ENCODE measurements around the gene WNT1.

Gene WNT1

DNA sequence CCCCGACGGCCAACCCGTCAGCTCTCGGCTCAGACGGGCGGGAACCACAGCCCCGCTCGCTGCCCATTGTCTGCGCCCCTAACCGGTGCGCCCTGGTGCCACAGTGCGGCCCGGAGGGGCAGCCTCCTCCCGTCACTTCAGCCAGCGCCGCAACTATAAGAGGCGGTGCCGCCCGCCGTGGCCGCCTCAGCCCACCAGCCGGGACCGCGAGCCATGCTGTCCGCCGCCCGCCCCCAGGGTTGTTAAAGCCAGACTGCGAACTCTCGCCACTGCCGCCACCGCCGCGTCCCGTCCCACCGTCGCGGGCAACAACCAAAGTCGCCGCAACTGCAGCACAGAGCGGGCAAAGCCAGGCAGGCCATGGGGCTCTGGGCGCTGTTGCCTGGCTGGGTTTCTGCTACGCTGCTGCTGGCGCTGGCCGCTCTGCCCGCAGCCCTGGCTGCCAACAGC, at the start of gene WNT1:
Gene WNT1, plus strand, starts transcription at position 32 of the 450 bp plus-strand sequence. Its CDS starts 329 bp downstream, at position 361.
- DNase-seq = no peak

DNA sequence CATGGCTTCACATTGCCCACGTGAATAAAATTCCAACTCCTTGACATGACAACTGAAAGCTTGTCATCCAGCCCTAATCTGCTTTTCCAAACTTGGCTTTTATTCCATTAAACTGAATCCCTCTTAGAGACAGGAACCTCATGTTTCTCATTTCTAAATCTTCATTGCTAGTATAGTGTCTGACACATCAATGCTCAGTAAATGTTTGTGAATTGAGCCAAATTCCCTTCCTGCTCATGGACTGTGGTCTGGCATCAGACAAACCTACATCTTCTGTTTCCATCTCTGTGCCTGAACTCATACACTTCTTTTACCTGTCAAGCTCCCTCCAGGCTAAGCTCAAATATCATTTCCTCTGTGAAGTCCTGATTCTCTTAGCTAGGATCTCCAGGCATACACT, 48.6 kb upstream of the WNT1 start:
- DNase-seq = no peak

DNA sequence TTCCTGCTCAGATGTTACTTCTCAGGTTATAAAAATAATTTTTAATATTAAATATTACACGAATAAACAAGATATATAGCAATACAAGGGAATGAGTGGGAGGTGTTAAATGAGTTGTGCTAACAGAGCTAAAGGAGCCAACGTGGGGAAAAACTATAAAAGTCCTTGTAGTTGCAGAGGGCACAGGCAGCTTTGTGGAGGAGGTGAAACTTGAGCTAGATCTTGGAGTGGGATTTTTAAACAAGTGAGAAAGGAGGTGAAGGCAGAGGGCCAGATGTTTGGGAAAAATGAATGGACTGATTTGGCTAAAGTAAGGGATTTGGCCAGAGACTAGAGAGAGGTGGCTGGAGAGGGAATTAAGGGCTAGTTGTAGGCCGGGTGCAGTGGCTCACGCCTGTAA, 47.6 kb upstream of the WNT1 start:
- DNase-seq = no peak

DNA sequence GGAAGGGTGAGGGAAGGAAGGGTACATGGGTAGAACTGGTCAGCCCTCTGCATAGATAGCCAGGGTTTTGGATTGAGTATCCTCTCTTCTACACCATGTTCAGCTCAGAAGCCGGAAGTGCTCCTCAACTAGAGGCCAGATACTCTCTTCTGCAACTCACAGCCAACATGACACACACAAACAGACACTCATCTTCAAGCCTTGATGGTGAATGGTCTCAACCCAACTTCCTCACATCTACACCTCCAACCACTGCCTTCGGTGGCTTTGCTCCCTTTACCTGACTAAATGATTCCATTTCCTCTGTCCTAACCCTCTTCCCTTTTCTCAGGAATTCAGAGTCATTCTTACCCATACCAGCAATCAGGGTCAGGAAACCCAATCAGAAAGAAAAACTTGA, 45.2 kb upstream of the WNT1 start:
- DNase-seq = no peak

- DNase-seq = no peak
Observed at GRCh38 chr12:48933664-48934311, 44.3 kb upstream of the WNT1 start.

DNA sequence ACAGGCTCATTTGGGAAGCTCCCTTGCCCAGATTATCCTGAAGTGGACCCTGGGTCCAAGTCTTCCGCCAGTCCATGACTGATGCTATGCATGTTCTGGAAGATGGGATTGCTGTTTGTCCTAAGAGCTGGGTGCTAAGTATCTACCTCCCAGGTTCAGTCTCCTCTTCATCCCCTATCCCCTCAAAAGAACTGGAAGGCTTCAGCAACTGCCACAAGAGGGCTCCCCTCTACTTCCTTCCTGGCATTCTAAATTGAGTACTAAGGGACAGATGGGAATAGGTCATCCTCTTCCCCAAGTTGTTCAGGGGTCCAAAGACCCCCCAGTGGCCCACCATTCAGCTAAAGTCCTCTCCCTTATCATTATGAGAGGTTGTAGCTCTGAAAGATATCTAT, 43.8 kb upstream of the WNT1 start:
- DNase-seq = no peak

- DNase-seq = peak in 1 of 2 experiments; percentile 34
Observed at GRCh38 chr12:48936379-48936979, 41.6 kb upstream of the WNT1 start.

- no peak for DNase-seq
Observed at GRCh38 chr12:48937170-48937569, 41.0 kb upstream of the WNT1 start.

GRCh38 chr12:48938805-48939204, 39.3 kb upstream of the WNT1 start:
- no peak for DNase-seq

- DNase-seq = no peak
Observed at GRCh38 chr12:48940181-48940580, 37.9 kb upstream of the WNT1 start.

DNA sequence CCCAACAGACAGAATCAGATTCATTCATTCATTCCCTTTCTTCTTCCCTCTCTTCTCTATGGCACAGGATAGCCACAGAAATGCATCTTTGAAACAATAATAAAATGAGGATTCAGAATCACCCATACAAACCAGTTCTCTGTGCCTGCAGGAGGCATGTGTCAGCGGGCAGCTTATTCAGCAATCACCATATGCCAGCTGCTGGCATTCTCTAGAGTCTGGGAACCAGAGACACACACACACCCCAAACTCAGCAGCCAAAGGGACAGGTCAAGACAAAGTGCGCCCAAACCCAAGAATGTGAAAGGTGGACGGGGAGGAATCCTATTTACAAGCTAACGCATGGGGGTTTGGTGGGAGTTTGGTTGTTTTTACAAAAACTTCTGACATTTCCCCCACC, 34.9 kb upstream of the WNT1 start:
- DNase-seq = no peak

DNA sequence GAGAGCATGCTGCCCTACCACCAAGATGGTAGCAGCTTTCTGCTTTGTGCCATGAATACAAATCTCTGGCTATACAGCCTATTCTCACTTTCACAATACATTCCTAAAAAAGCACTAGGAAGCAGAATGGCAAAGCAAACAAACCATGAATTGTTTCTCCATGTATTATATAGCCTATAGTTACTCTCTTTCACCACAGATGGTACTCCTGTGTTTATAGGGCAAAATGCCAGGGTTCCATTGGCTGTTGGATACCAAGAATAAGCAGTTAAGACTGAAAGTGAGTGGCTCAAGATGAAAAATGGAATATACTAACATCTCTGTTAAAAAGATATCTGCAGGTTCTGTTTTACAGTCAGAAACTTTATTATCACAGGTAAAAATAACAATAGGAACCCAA, 31.9 kb upstream of the WNT1 start:
- peak in 1 of 2 experiments; percentile 36 for DNase-seq

- no peak for DNase-seq
Observed at GRCh38 chr12:48946943-48947342, 31.2 kb upstream of the WNT1 start.

DNA sequence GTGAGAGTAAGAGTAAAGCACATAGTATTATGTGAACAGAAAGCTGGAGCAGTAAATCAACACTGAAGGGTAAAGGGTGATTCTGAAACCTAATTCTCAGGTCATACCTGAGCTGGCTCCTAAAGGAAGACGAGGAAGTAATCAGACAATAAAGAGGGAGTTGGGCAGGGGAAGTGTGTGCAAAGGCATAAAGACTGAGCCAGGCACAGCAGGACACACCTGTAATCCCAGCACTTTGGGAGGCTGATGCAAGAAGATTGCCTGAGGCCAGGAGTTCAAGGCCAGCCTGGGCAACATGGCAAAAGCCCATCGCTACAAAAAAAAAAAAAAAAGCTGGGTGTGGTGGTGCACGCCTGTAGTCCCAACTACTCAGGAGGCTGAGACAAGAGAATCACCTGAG, 30.4 kb upstream of the WNT1 start:
- no peak for DNase-seq

GRCh38 chr12:48952691-48953090, 25.4 kb upstream of the WNT1 start:
- DNase-seq = no peak

DNA sequence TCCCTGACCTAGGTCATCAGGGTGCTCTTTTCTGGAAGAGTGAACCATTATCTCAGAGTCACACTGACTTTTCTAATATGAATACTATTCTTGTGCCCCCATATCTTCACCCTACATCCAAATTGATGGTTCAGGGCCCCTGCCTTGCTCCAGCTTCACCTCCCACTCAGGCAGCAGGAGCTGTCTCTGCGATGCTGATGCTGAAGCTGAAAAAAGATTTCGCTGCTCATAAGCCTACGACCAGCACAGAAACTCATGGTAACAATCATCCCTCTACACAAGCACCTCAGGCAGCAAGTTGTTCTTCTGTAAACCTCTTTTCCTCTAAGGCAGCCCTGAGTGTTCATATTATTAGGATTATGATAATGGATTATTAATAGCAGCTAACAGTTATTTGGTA, 24.1 kb upstream of the WNT1 start:
- no peak for DNase-seq

DNA sequence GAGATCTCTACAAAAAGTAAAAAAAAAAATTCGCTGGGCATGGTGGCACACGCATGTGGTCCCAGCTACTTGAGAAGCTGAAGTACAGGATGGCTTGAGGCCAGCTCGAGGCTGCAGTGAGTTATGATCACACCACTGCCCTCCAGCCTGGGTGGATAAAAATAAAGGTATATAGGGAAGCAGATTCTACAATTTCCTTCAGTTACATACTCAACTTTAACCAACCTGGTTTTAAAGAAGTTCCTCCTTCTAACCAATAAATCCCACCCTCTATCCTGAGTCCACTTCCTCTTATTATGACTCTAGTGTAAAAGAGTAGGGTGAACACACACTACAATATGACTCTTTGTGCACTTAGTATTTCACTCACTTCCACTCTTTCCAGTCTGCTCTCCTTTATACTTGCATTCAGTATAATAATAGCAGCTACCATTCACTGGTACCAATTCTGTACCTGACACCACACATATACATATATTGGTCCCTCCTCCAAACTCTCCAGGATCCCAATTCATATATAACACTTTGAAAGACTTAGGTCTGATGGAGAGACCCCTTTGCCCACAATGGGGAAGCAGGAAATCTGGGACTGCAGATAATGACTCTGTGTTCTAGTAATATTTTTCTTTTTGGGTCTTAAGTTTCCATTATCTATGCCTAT, 23.2 kb upstream of the WNT1 start:
- DNase-seq = no peak

DNA sequence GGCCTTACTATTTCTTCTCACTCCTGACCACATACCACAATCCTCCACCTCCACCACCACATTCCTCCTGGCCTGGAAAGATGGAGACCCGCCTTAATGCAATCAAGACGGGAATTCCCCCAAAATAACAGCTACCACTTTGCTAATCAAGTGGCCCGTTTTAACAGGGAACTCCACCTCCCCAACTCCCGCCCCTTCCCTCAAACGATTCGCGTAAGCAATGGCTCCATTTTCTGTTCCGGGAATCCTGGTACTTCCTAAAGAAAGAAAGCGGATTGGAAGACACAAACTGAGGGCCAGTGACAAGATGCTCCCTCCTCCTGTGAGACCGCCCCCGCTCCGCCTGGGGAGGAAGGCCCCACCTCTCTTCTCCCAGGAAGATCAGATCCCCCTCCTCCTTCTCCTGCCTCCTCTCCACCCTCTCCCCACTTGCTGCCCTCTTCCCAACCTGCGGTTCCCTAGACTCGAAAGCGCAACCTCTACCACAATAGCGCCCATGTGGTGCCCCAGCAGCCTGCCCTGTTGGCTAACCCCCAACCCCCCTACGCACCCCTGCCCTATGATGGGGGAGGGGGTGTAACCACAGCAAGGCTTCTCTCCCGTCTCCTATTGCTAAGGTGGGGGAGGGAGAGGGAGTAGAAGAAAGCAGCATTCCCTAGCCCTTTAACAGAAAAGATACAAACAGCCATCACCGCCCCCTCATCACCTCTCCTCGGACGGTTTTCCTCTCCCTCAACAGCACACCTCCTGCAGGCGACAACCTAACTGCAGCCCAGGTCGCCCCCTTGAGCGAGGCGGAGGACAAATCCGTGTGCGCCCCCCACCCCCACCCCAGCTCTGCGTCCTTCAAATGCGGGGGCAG, 21.6 kb upstream of the WNT1 start:
- DNase-seq = peak in 1 of 2 experiments; percentile 26

DNA sequence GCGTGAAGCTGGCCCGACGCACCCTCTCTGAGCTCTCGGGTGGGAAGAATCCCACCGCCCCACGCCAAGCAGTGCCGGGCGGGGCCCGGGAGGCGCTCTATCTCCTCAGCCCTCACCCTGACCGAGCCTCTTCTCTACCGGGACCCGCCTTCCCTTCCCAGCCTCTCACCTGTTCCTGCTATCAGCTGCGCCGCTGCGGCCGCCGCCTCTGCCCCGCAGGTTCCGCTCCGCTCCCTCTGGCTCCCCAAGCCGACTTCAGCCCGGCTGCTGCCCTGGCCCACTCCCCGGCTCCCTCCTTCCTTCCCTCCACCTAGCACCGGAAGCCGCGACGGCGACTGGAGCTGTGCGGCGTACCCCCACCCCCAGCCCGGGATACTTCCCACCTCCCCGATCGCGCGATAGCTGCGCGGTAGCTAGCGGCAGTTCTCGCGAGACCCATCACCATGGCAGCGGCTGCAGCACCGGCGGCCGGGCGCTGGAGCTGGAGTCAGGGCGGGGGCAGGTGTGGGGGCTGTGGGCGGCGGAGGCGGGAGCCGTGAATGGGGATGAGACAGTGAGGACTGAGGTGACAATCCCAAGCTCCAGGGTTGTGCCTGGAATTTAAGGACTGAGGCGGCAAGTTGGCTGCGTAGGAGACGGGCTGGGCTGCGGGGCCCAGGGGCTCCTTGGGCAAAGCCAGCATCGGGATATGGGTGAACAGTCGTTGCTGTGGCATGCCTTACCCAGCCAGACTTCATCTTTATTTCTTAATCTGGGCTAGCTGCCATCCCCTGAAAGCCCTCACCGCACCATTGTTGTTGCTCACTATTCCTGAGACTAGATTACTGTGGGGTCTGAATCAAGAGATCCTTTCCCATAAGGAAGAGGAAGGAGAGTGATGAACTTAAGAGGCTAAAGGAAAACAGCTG, 20.7 kb upstream of the WNT1 start, which contains the start of gene ARF3:
Gene ARF3, minus strand, starts transcription at position 347 of the 908 bp plus-strand sequence. CDS start 16,392 bp downstream, outside the sequence.
- DNase-seq = peak; percentile 22 to 66

GRCh38 chr12:48958049-48958388, 20.1 kb upstream of the WNT1 start:
- DNase-seq = no peak

GRCh38 chr12:48960834-48961233, 17.3 kb upstream of the WNT1 start:
- DNase-seq = no peak

GRCh38 chr12:48961331-48961730, 16.8 kb upstream of the WNT1 start:
- DNase-seq = no peak
